Activated T-cell treated with anti-CD3 and anti-CD28 coated beads, Interleukin-2, amount 50 U/mL, for 24 hours (primary cell): ENCODE results near the gene GSE1.

Experiments used
- DNase-seq: peaks from one replicate; pipeline ENCODE4 v3.0.0-alpha.2; 2020
- H3K27ac Mint-ChIP-seq: 2 replicates; pipeline ENCODE4 v1.8.0; 2020; ENCODE audit warnings: mild to moderate bottlenecking, mixed read lengths
- H3K27me3 Mint-ChIP-seq: 2 replicates; pipeline ENCODE4 v1.8.0; 2020; ENCODE audit warnings: mixed read lengths
- H3K36me3 Mint-ChIP-seq: 2 replicates; pipeline ENCODE4 v1.8.0; 2020; ENCODE audit warnings: low read depth, mixed read lengths
- H3K4me1 Mint-ChIP-seq: 2 replicates; pipeline ENCODE4 v1.8.0; 2020; ENCODE audit warnings: low read depth, mixed read lengths
- H3K4me3 Mint-ChIP-seq: 2 replicates; pipeline ENCODE4 v1.8.0; 2020; ENCODE audit warnings: mild to moderate bottlenecking, moderate library complexity, mixed read lengths
- H3K9me3 Mint-ChIP-seq: 2 replicates; pipeline ENCODE4 v1.8.0; 2020; ENCODE audit warnings: mixed read lengths

Gene GSE1

DNA sequence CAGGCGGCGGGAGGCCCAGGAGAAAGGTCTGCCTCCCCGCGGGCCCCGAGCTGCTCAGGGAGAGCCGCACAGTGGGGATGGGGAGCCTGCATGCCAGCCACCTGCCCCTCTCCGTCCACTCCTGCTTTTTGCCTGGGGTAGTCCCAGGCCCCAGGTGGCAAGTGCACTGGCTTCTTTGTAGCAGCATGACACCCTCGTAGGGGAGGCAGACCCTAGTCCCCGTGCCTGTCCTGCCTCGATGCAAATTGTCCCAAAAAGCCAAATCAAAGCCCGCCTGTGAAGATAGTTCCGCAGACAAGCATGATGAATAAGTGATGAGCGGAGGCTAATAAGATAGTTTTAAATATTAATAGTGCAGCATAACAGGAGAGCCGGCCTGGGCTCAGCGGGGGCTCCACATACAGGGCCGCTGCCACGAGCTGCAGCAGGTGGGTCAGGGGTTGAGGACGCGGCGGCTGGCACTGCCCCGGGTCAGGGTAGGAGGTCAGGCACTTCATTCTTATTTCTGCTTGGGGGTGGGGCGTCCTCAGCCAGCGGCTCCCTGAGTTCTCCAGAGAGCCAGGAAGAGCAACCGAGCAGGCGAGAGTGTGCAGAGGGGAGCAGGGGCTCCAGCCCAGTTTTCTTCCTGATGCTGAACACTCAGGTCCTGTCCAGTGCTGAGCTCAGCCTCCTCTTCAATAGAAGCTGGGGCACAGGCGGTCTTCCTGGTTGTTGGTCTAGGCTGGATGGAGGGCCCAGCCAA lies 48.8 kb downstream of the GSE1 start:
- Mint-ChIP-seq H3K4me3 (no peak overlapping the region), H3K4me1 (no peaks in the 10 kb centered on the region), H3K27ac (no peak overlapping the region), H3K27me3 (no peaks in the 10 kb centered on the region), H3K36me3 (peaks cover 88% of the 10 kb centered on the region), H3K9me3 (no peaks in the 10 kb centered on the region)
- DNase-seq = no peak

DNA sequence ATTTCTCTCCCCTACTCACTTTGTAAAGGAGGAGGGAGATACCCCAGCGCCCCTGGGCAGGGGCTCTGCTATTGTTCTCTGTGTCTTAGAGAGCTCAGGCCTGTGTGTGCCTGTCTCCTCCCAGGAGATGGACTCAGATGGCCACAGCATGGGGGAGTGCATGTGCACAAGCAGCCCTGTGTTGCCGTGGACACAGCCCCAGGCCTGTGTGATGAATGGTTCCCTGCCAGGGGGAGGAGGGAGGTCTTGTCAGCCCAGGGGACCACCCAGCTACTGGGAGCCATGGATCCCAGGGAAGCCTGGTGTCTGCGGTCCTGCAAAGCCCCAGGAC lies 49.3 kb downstream of the GSE1 start:
- no peak overlapping the region for H3K4me3 Mint-ChIP-seq
- DNase-seq = no peak
- no peaks in the 10 kb centered on the region for H3K9me3 Mint-ChIP-seq
- peaks cover 87% of the 10 kb centered on the region for H3K36me3 Mint-ChIP-seq
- no peaks in the 10 kb centered on the region for H3K4me1 Mint-ChIP-seq
- no peak overlapping the region for H3K27ac Mint-ChIP-seq
- H3K27me3 Mint-ChIP-seq = no peaks in the 10 kb centered on the region

DNA sequence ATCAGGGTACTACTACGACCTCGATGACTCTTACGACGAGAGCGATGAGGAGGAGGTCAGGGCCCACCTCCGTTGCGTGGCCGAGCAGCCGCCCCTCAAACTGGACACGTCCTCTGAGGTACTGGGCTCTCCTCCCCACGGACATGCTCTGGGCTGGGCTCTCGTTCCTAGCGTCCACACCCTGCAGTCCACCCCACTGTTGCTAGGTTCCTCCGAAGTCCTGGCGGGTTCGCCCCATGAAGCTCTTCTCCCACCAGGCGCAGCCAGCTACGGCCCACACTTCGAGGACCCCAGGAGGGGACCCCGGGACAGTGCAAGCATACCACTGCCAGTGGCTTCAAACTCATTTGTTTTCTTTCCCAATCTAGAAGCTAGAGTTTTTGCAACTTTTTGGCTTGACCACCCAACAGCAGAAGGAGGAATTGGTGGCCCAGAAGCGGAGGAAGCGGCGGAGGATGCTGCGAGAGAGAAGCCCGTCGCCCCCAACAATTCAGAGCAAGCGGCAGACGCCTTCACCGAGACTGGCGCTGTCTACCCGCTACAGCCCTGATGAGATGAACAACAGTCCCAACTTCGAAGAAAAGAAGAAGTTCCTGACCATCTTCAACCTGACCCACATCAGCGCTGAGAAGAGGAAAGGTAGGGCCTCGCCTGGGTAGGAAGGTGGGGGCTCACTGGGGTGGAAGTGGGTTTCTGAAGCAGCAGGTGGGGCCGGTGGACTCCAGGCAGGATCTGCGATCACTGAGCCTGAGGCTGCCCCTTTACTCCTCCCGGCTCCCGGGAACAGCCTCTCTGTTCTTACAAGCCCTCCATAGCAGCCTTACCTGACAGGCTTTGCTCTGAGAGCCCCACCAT lies 50.1 kb downstream of the GSE1 start:
- H3K27me3 Mint-ChIP-seq = no peaks in the 10 kb centered on the region
- peaks cover 87% of the 10 kb centered on the region for H3K36me3 Mint-ChIP-seq
- DNase-seq = no peak
- no peak overlapping the region for H3K27ac Mint-ChIP-seq
- H3K4me1 Mint-ChIP-seq = no peaks in the 10 kb centered on the region
- no peaks in the 10 kb centered on the region for H3K9me3 Mint-ChIP-seq
- H3K4me3 Mint-ChIP-seq = no peak overlapping the region

DNA sequence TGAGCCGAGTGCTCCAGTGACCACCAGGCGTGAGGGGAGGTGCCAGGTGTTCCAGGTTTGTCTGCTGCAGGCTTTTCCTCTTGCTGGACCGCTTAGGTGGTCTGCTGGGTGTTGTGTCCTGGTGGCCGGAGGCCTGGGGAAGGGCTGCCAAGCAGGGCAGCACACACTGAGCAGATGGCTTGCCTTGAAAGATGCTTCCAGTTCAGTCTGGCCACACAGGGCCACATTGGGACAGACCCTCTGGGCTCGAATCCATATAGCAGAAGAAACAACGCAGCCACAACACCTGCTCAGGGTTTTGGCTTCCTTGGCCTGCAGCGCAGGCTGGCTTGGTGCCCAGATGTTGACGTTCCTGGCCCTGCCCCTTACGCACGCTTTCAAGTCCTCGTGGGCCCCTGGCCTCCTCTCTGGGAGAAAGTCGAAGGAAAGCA lies 50.8 kb downstream of the GSE1 start:
- Mint-ChIP-seq H3K9me3 (no peaks in the 10 kb centered on the region), H3K27ac (no peak overlapping the region), H3K4me3 (no peak overlapping the region), H3K36me3 (peaks cover 86% of the 10 kb centered on the region), H3K27me3 (no peaks in the 10 kb centered on the region), H3K4me1 (no peaks in the 10 kb centered on the region)
- DNase-seq = no peak

DNA sequence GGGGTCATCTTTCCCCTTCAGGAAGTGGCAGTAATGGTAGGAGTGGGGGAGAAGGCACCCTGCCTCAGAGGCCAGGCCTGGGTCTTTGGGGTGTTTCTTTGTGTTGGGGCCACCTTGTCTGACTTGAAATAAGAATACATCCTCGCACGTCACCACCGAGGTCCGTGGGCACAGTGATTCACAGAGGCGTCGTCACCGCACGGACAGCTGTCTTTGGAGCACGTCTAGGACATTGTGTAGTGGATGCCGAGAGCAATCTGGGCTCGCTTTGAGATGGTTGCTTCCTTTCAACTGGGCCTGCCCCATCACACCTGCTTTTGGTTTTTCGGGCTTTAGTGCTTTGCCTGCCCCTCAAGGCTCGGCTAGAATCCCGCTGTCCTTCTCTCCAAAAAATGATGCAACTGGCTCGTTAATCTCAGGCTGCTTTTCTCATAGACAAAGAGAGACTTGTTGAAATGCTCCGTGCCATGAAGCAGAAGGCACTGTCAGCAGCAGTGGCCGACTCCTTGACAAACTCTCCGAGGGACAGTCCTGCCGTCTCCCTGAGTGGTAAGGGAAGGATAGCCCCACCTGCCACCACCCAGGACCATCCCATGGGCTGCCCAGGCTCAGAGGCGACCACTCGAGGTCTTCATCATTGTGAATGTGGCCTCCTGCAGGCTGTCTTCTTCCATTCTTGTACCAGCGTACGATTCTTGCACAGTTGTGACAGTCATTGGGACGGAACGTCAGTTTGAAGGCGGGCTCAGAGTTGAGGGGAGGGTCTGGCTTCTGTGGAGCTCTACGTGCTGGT lies 51.7 kb downstream of the GSE1 start:
- Mint-ChIP-seq H3K27ac (peak overlapping the region; percentile 35), H3K27me3 (no peaks in the 10 kb centered on the region), H3K4me1 (no peaks in the 10 kb centered on the region), H3K4me3 (no peak overlapping the region), H3K9me3 (no peaks in the 10 kb centered on the region), H3K36me3 (peaks cover 86% of the 10 kb centered on the region)
- no peak for DNase-seq

DNA sequence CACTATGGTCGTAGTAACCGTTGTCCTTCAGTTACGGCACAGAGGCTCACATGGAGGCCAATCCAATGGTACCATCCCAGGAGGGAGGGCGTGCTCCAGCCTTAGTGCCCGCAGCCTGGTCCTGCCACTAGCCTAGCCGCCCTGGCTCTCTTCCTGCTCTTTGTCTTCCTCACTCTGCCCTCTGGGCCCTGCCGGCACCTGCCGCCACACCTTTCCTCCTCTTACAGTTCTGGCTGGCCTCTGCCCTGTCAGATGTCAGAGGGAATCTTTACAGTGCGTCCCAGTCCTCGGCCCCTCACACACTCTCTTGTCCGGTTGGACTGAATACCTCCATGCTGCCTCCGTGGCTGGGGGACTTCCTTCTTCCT lies 52.2 kb downstream of the GSE1 start:
- Mint-ChIP-seq H3K4me1 (no peaks in the 10 kb centered on the region), H3K9me3 (no peaks in the 10 kb centered on the region), H3K27ac (peak overlapping the region; percentile 47), H3K4me3 (no peak overlapping the region), H3K36me3 (peaks cover 90% of the 10 kb centered on the region), H3K27me3 (no peaks in the 10 kb centered on the region)
- no peak for DNase-seq

DNA sequence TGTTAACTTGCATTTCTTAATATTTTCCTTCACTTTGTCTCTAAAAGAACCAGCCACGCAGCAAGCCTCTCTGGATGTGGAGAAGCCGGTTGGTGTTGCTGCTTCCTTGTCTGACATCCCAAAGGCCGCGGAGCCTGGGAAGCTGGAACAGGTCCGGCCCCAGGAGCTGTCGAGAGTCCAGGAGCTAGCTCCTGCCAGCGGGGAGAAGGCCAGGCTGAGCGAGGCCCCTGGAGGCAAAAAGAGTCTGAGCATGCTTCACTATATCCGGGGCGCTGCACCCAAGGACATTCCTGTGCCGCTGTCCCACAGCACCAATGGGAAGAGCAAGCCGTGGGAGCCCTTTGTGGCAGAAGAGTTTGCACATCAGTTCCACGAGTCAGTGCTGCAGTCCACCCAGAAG lies 52.8 kb downstream of the GSE1 start:
- no peaks in the 10 kb centered on the region for H3K9me3 Mint-ChIP-seq
- H3K4me1 Mint-ChIP-seq = no peaks in the 10 kb centered on the region
- H3K27me3 Mint-ChIP-seq = no peaks in the 10 kb centered on the region
- no peak for DNase-seq
- peak overlapping the region; percentile 47 for H3K27ac Mint-ChIP-seq
- H3K36me3 Mint-ChIP-seq = peaks cover 93% of the 10 kb centered on the region
- H3K4me3 Mint-ChIP-seq = no peak overlapping the region

DNA sequence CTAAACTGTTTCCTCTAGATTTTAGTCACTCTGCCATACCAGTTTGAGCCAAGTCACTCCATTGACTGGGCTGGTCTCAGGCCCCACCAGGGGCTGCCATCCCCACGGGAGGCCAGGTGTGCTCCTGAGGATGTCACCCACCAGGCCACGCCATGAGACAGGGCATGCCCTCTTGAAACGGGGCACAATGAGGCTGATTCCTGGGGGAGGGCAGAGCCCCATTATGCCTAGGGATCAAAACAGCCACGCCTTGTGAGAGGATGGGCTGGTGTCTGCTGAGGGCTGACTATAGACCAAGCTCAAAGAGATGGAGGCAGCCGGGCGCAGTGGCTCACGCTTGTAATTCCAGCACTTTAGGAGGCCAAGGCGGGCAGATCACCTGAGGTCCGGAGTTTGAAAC lies 54.1 kb downstream of the GSE1 start:
- no peak overlapping the region for H3K4me3 Mint-ChIP-seq
- H3K27ac Mint-ChIP-seq = no peak overlapping the region
- no peaks in the 10 kb centered on the region for H3K27me3 Mint-ChIP-seq
- no peak for DNase-seq
- H3K9me3 Mint-ChIP-seq = no peaks in the 10 kb centered on the region
- no peaks in the 10 kb centered on the region for H3K4me1 Mint-ChIP-seq
- H3K36me3 Mint-ChIP-seq = peaks cover 96% of the 10 kb centered on the region

DNA sequence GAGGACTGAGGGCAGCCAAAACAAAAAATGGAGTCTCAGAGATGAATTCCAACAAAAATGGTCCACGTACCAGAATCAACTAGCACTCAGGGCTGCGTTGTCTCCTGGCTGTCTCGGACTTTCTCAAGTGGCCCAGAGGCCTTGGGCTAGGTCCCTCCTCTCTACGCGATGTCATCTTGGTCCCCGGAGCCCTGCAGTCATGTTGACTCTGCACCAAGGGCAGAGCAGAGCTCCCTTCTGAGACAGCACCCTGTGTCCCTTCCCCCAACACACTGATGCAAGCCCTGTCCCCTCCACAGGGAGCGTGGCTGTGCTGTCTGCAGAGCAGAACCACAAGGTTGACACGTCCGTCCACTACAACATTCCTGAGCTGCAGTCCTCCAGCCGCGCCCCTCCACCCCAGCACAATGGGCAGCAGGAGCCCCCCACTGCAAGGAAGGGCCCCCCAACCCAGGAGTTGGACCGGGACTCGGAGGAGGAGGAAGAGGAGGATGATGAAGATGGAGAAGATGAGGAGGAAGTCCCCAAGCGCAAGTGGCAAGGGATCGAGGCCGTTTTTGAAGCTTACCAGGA lies 54.8 kb downstream of the GSE1 start:
- Mint-ChIP-seq H3K4me1 (no peaks in the 10 kb centered on the region), H3K36me3 (peaks cover 95% of the 10 kb centered on the region)

DNA sequence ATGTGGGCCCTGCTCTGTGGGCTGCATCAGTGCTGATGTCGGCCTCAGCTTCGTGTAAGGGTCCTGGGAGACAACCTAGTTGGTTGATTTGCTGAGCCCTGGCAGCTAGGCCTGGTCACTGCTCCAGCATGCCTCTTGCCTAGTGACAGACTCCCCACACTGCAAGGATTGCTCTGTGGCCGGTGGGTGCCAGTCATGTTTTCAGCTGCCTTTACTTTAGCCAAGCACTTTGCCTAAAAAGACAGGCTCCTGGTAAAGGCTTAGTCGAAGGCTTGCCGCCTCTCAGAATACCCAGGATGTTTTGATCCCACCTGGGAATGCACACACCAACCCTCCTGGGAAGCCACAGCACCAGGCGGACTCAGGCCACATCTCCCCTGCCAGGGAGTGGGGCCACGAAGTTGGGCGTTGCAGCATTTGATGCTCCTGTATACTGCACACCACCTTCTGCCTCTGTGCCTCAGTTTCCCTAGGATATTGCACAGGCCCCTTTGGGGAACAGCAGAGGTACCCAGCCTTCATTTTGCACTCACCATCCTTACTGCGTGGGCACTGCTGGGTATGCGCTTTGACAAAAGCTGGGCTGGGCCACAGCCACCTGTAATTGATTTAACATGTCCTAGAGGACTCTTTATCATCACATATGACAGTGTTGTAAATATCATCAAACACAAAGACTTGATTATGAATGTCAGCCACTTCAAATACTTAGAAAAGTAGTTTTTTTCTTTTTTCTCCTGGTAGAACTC lies 55.7 kb downstream of the GSE1 start:
- Mint-ChIP-seq H3K4me3 (no peak overlapping the region), H3K4me1 (no peaks in the 10 kb centered on the region), H3K9me3 (no peaks in the 10 kb centered on the region), H3K27ac (no peak overlapping the region), H3K27me3 (no peaks in the 10 kb centered on the region), H3K36me3 (peaks cover 94% of the 10 kb centered on the region)
- DNase-seq = no peak

More for the DNA sequence above, 54.8 kb downstream of the GSE1 start:
- Mint-ChIP-seq H3K27ac (peak overlapping the region; percentile 61), H3K4me3 (no peak overlapping the region), H3K9me3 (no peaks in the 10 kb centered on the region), H3K27me3 (no peaks in the 10 kb centered on the region)
- no peak for DNase-seq

DNA sequence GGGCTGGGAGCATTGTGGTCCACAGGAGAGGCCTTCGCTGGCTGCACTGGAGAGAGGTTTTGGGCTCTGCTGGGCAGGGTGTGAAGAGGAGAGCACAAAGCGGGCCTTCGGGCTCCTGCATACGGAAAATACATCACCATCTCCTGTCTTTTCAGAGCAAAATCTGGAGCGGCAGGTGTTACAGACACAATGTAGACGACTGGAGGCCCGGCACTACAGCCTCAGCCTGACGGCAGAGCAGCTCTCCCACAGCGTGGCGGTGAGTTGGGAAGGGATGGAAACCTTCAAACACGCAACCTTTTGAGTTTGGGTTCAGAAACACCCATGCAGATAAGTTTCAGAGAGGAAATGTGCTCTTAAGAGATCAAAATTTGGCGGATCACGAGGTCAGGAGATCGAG lies 57.7 kb downstream of the GSE1 start:
- Mint-ChIP-seq H3K4me1 (peaks cover 9% of the 10 kb centered on the region), H3K36me3 (peaks cover 94% of the 10 kb centered on the region), H3K9me3 (no peaks in the 10 kb centered on the region), H3K27me3 (no peaks in the 10 kb centered on the region), H3K27ac (peak overlapping the region; percentile 57), H3K4me3 (no peak overlapping the region)
- no peak for DNase-seq

DNA sequence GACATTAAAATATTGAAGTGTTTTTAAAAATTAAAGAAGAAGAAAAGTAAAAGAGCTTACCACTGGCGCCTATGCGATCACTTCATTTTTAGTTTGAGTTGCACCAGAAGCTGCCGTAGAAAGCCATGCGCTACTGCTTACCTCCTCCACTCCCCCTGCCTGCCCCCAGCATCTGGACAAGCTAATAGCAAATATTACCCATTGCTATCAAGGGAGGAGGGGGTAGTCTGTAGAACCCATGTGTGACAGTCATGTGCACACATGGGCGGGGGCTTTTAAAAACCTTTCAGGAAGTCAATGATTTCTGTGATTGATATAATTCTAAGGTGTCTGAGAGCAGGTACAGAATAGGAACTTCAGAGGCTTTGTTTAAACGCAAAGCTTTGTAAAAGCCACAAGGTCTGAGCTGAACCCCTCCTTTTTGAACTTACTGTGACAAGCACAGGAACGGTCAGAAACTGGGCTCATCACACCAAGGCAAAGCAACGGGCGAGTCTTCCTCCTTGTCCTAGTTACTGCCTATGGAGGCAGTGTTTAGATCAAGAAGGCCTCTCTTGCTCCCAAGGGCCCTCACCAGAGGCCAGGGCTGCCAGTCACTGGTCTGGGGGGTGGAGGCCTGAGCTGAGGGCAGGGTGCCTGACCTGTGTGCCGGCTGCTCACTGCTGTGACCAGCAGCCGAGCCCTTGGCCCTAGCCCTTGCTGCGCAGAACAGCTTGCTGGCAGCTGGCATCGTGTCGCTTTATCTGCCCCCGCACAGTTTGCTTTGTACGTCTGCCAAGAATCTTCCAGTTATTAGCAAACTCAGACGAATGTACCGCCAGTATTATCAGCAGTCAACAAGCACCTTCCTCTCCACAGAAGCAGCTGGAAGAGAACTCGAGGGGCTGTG lies 60.7 kb downstream of the GSE1 start:
- Mint-ChIP-seq H3K27me3 (no peaks in the 10 kb centered on the region), H3K27ac (peak overlapping the region; percentile 68), H3K36me3 (peaks cover 94% of the 10 kb centered on the region), H3K4me1 (peaks cover 17% of the 10 kb centered on the region), H3K9me3 (no peaks in the 10 kb centered on the region), H3K4me3 (no peak overlapping the region)
- DNase-seq = no peak

DNA sequence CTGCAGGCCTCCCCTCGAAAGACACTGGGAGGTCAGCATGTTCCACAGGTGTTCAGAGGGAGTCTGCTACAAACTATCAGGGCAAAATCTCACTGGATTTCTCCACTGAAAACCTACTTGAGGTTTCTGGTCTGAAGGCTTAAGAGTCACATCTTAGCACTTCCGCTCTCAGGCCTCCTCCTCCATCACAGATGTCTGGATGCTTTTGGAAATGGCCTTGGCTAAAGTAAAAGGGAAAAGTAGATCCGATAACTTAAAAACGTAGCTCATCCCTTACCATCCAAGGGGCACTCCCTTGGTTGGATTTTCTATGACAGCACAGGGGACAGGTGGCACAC lies 61.3 kb downstream of the GSE1 start:
- DNase-seq = no peak
- Mint-ChIP-seq H3K9me3 (no peaks in the 10 kb centered on the region), H3K27me3 (no peaks in the 10 kb centered on the region), H3K36me3 (peaks cover 94% of the 10 kb centered on the region), H3K27ac (peak overlapping the region; percentile 86), H3K4me1 (peaks cover 17% of the 10 kb centered on the region), H3K4me3 (no peak overlapping the region)
